PC-3 (cell line): ENCODE results near the gene ABCC8.

Source experiments
- CTCF ChIP-seq: fragments of 300-600 bp; sonication (generic); conservative IDR thresholded peaks from 2 replicates; pipeline ENCODE4 v1.5.1; 2017; ENCODE audit warnings: antibody characterized with exemption, low read depth, mild to moderate bottlenecking, low read length
- EZH2 ChIP-seq: fragments of 300-600 bp; sonication (generic); IDR thresholded peaks from one replicate; pipeline ENCODE4 v1.6.1; 2017; ENCODE audit warnings: antibody characterized with exemption, mild to moderate bottlenecking, low read length; ENCODE audit not compliant: unreplicated experiment
- EZH2phosphoT487 ChIP-seq: fragments of 300-600 bp; sonication (generic); IDR thresholded peaks from 2 replicates; pipeline ENCODE4 v1.6.1; 2018; ENCODE audit warnings: mild to moderate bottlenecking, antibody characterized with exemption, low read length, borderline replicate concordance

GRCh38 chr11:17507773-17508172 is 31.1 kb upstream of the ABCC8 start:
- no peak for TF ChIP-seq CTCF
- TF ChIP-seq EZH2phosphoT487, result no peak
- no peak for TF ChIP-seq EZH2
